Endothelial cell of umbilical vein (primary cell): ENCODE results near the gene FGD3. TPM values are rescaled to one million over a fixed set of nuclear protein-coding genes. Genes with fewer than 3 reads are reported as not detected.

Experiments
- BruUV-seq: library from RNA; stranded (reverse); fragments of 400-500 nt; replicated peaks from 2 replicates; lab custom pipeline; 2021; lab: Mats Ljungman, UMichigan
- CTCF ChIA-PET: fragments of 300-600, 350-600 bp; sonication (Branson Sonifier 250); formaldehyde crosslinking; loops from one replicate; lab custom pipeline; 2021; ENCODE audit warnings: antibody characterized with exemption, inconsistent platforms; lab: Charles Lee
- POLR2A ChIA-PET: fragments of 300-600, 350-600 bp; sonication (Branson Sonifier 250); formaldehyde crosslinking; loops from one replicate; lab custom pipeline; 2021; ENCODE audit warnings: antibody characterized with exemption, inconsistent platforms; lab: Charles Lee
- DNase-seq: peaks from one replicate; pipeline ENCODE4 v3.0.0-alpha.2; 2011; ENCODE audit warnings: low read depth, low spot score
- FAIRE-seq: peaks from 2 replicates; lab custom pipeline; 2011; peaks lifted over from hg19 to GRCh38; lab: Jason Lieb, UNC
- H2AFZ ChIP-seq: 2 replicates; pipeline ENCODE4 v1.6.0; 2012; ENCODE audit warnings: low read depth, low read length, control low read depth, inconsistent platforms
- H3K27ac ChIP-seq: 2 replicates; pipeline ENCODE4 v1.5.1; 2011; ENCODE audit warnings: low read depth, mild to moderate bottlenecking, control low read depth, low read length, moderate library complexity; ENCODE audit not compliant: insufficient read depth
- H3K27me3 ChIP-seq, 2 experiments: 2 replicates each; pipeline versions ENCODE4 v1.6.0 to v1.6.1; 2011; ENCODE audit warnings: low read length in 2 of 2, mixed read lengths in 1 of 2; ENCODE audit not compliant: control insufficient read depth in 2 of 2, insufficient read depth in 2 of 2
- H3K36me3 ChIP-seq, 2 experiments: 2 replicates in 1 of 2; 3 replicates in 1 of 2; pipeline ENCODE4 v1.5.1; 2011; ENCODE audit warnings: low read length in 2 of 2, mild to moderate bottlenecking in 1 of 2, moderate library complexity in 1 of 2; ENCODE audit not compliant: control insufficient read depth in 2 of 2, insufficient read depth in 2 of 2; ENCODE audit errors: extremely low read depth in 1 of 2
- H3K4me1 ChIP-seq: 3 replicates; pipeline ENCODE4 v1.5.1; 2011; ENCODE audit warnings: mild to moderate bottlenecking, low read length; ENCODE audit not compliant: control insufficient read depth, insufficient read depth; ENCODE audit errors: extremely low read depth
- H3K4me2 ChIP-seq: 2 replicates; pipeline ENCODE4 v1.6.1; 2011; ENCODE audit warnings: low read length, control low read depth, mixed read lengths; ENCODE audit not compliant: insufficient read depth
- H3K4me3 ChIP-seq, 3 experiments: fragments of 200-600 bp in 1 of 3; sonication (generic), shearing (Covaris generic) in 1 of 3; replicated peaks in 1 of 3; 2 replicates each; pipeline ENCODE4 v1.5.1; 2011 to 2016; ENCODE audit warnings: control low read depth in 3 of 3, low read length in 3 of 3, mild to moderate bottlenecking in 2 of 3, inconsistent platforms in 1 of 3, low read depth in 1 of 3, moderate library complexity in 1 of 3; ENCODE audit not compliant: insufficient read depth in 1 of 3
- H3K79me2 ChIP-seq: 2 replicates; pipeline ENCODE4 v1.6.0; 2012; ENCODE audit warnings: low read length, inconsistent platforms; ENCODE audit not compliant: control insufficient read depth, insufficient read depth
- H3K9ac ChIP-seq: replicated peaks from 2 replicates; pipeline ENCODE3; 2011; ENCODE audit warnings: low read length, control low read depth; ENCODE audit not compliant: insufficient read depth; ENCODE audit errors: extremely low read depth
- H3K9me1 ChIP-seq: replicated peaks from 3 replicates; pipeline ENCODE4 v1.6.0; 2011; ENCODE audit warnings: mild to moderate bottlenecking, low read length; ENCODE audit not compliant: control insufficient read depth, insufficient read depth; ENCODE audit errors: extremely low read depth
- H3K9me3 ChIP-seq: replicated peaks from 2 replicates; pipeline ENCODE4 v1.5.1; 2012; ENCODE audit warnings: low read length, inconsistent platforms; ENCODE audit not compliant: control insufficient read depth, insufficient read depth
- H4K20me1 ChIP-seq: replicated peaks from 2 replicates; pipeline ENCODE3; 2011; ENCODE audit warnings: mild to moderate bottlenecking, low read length; ENCODE audit not compliant: control insufficient read depth, insufficient read depth; ENCODE audit errors: extremely low read depth
- EZH2 ChIP-seq: IDR thresholded peaks from 2 replicates; pipeline ENCODE4 v1.6.1; 2012; ENCODE audit warnings: borderline replicate concordance, low read depth, mild to moderate bottlenecking, moderate library complexity, low read length, inconsistent platforms; ENCODE audit not compliant: severe bottlenecking
- FOS ChIP-seq: IDR thresholded peaks from 2 replicates; pipeline ENCODE4 v1.6.1; 2011; ENCODE audit warnings: mild to moderate bottlenecking, low read length, moderate library complexity, borderline replicate concordance; ENCODE audit not compliant: insufficient read depth
- GATA2 ChIP-seq: IDR thresholded peaks from 2 replicates; pipeline ENCODE4 v1.7.0; 2011; ENCODE audit warnings: low read depth, mild to moderate bottlenecking, moderate library complexity, mixed read lengths, low read length; ENCODE audit not compliant: insufficient read length, insufficient read depth
- JUN ChIP-seq: IDR thresholded peaks from 2 replicates; pipeline ENCODE4 v1.6.1; 2011; ENCODE audit warnings: borderline replicate concordance, low read depth; ENCODE audit not compliant: insufficient read length, insufficient read depth
- MYC ChIP-seq: IDR thresholded peaks from one replicate; pipeline ENCODE4 v1.6.1; 2011; ENCODE audit warnings: mild to moderate bottlenecking, low read depth, low read length
- POLR2A ChIP-seq: IDR thresholded peaks from 2 replicates; pipeline ENCODE4 v1.6.1; 2012; ENCODE audit warnings: low read depth, mild to moderate bottlenecking, control low read depth, low read length
- POLR2AphosphoS5 ChIP-seq: IDR thresholded peaks from 2 replicates; pipeline ENCODE4 v1.6.1; 2012; ENCODE audit warnings: low read depth, mild to moderate bottlenecking, control low read depth, low read length, moderate library complexity; ENCODE audit not compliant: insufficient read depth
- dilution Hi-C: fragments of 300-500 bp; cut with MboI; formaldehyde crosslinking; loops from one replicate; pipeline ENCODE4 v1.15.0; 2019; ENCODE audit warnings: low sequenced_read_pairs; ENCODE audit not compliant: extremely low pct_ligation_motif_present
- intact Hi-C: fragments of 100-400 bp; cut with micrococcal nuclease; formaldehyde crosslinking; loops from one replicate; pipeline ENCODE4 v1.10.0; 2022
- polyA plus RNA-seq, 4 experiments: library from polyadenylated mRNA; depleted of rRNA in 3 of 4; stranded (reverse) in 3 of 4; unstranded in 1 of 4; fragments of >200 nt; gene quantifications; 2 replicates each; pipeline versions ENCODE4 v1.2.1 to v1.2.3, GENCODE V29; 2011 to 2012; ENCODE audit warnings: missing spikeins in 1 of 4
- total RNA-seq: library from RNA; stranded (reverse); gene quantifications from 2 replicates; pipeline ENCODE4 v1.2.3, GENCODE V29; 2021
- TF ChIP-seq, protein P1 (sequence below): IDR thresholded peaks from 2 replicates; pipeline ENCODE4 v1.6.1; 2011; ENCODE audit not compliant: insufficient read depth, insufficient read length
- TF ChIP-seq, protein P2 (sequence below), 2 donors: IDR thresholded peaks; 1 replicate in 1 of 2; 2 replicates in 1 of 2; pipeline ENCODE4 v1.5.1; 2011; ENCODE audit warnings: low read length in 2 of 2, mild to moderate bottlenecking in 2 of 2, moderate library complexity in 2 of 2, control low read depth in 1 of 2, inconsistent platforms in 1 of 2, low read depth in 1 of 2; ENCODE audit not compliant: insufficient read depth in 1 of 2; ENCODE audit errors: extremely low read depth in 1 of 2

Gene FGD3
- total and polyA plus RNA-seq, 2 donors (not counting 3 experiments of a cell fraction or from before 2014, with no cell fraction given), result not detected

DNA sequence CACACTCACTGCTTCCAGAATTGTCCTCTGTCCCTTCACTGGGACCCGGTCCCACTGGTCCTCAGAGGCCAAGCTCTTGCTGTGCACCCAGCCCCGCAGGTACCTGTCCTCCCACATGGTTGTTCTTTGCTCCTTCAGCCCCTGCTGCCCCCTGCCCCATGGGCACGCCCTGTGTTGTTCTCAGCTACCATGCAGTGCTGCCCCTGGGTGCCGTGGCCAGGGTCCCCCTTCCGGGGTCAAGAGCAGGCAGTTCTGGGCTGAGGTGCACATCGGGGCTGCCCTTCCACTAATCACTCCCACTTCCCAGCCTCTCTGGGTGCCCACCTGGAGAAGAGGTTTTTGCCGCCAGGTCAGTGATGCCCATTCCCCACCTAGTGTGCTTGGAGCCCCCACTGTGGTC is 79.3 kb downstream of the FGD3 start:
- Histone ChIP-seq H3K4me2 (no peak overlapping the region), H4K20me1 (no peaks in the 10 kb centered on the region), H3K9me1 (no peaks in the 10 kb centered on the region), H3K9me3 (no peaks in the 10 kb centered on the region), H3K9ac (no peak overlapping the region), H3K27ac (no peak overlapping the region), H3K27me3 (no peaks in the 10 kb centered on the region), H2AFZ (no peak overlapping the region), H3K4me3 (no peak overlapping the region), H3K79me2 (no peaks in the 10 kb centered on the region), H3K4me1 (no peaks in the 10 kb centered on the region), H3K36me3 (no peaks in the 10 kb centered on the region)
- no TSS peak for BruUV-seq
- intact Hi-C loops (no loop called here), dilution Hi-C loops (no loop called here)
- DNase-seq (no peak), FAIRE-seq (no peak)
- no peak for TF ChIP-seq POLR2AphosphoS5
- TF ChIP-seq, protein P1, sequence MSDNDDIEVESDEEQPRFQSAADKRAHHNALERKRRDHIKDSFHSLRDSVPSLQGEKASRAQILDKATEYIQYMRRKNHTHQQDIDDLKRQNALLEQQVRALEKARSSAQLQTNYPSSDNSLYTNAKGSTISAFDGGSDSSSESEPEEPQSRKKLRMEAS, result no peak
- no peak for TF ChIP-seq JUN
- TF ChIP-seq EZH2, result no peak
- no peak for TF ChIP-seq POLR2A
- no peak for TF ChIP-seq FOS
- TF ChIP-seq GATA2, result no peak
- no peak for TF ChIP-seq MYC
- TF ChIP-seq, protein P2, sequence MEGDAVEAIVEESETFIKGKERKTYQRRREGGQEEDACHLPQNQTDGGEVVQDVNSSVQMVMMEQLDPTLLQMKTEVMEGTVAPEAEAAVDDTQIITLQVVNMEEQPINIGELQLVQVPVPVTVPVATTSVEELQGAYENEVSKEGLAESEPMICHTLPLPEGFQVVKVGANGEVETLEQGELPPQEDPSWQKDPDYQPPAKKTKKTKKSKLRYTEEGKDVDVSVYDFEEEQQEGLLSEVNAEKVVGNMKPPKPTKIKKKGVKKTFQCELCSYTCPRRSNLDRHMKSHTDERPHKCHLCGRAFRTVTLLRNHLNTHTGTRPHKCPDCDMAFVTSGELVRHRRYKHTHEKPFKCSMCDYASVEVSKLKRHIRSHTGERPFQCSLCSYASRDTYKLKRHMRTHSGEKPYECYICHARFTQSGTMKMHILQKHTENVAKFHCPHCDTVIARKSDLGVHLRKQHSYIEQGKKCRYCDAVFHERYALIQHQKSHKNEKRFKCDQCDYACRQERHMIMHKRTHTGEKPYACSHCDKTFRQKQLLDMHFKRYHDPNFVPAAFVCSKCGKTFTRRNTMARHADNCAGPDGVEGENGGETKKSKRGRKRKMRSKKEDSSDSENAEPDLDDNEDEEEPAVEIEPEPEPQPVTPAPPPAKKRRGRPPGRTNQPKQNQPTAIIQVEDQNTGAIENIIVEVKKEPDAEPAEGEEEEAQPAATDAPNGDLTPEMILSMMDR (IDR thresholded peaks at IDR 0.05; ENCODE audit: extremely low read depth in 1 of 2, insufficient read depth in 1 of 2, low read depth in 1 of 2, low read length in 2 of 2), result no peak
- ChIA-PET POLR2A (interaction anchor here (0.5 kb wide), 1 partner anchor 47 kb away, joined by 5 read pairs; no protein-coding TSS in a partner anchor), CTCF (interaction anchor here (2.6 kb wide), 1 partner anchor 23 kb away, joined by 15 read pairs; no protein-coding TSS in a partner anchor)
